HG03064 (cell line): ENCODE data around the gene CD99.

ENCODE experiments used
- ATAC-seq: cut with Tn5 transposase; IDR thresholded peaks from one replicate; pipeline ENCODE4 v1.9.1; 2021; ENCODE audit warnings: low read depth; ENCODE audit not compliant: unreplicated experiment

The CD99 gene

GRCh38 chrX:2697306-2697705, 6.2 kb downstream of the CD99 start:
- no peak for ATAC-seq

GRCh38 chrX:2697741-2698299, 6.7 kb downstream of the CD99 start:
- no peak for ATAC-seq

GRCh38 chrX:2698604-2699003, 7.5 kb downstream of the CD99 start:
- no peak for ATAC-seq

GRCh38 chrX:2699959-2700358, 8.9 kb downstream of the CD99 start:
- ATAC-seq: no peak

GRCh38 chrX:2700405-2701320, 9.6 kb downstream of the CD99 start:
- no peak for ATAC-seq

- ATAC-seq: no peak
These were observed 10.5 kb downstream of the CD99 start for GRCh38 chrX:2701600-2701999.

GRCh38 chrX:2703991-2704369, 12.9 kb downstream of the CD99 start:
- no peak for ATAC-seq

- ATAC-seq: no peak
These were observed 14.1 kb downstream of the CD99 start for GRCh38 chrX:2705046-2705832.

GRCh38 chrX:2707334-2707760, 16.3 kb downstream of the CD99 start:
- peak; percentile 89 for ATAC-seq

- no peak for ATAC-seq
These were observed 16.9 kb downstream of the CD99 start for GRCh38 chrX:2708021-2708420.

- no peak for ATAC-seq
These were observed 17.6 kb downstream of the CD99 start for GRCh38 chrX:2708592-2709188.

GRCh38 chrX:2709556-2709955, 18.5 kb downstream of the CD99 start:
- ATAC-seq: no peak

GRCh38 chrX:2710041-2710840, 19.1 kb downstream of the CD99 start:
- no peak for ATAC-seq

- ATAC-seq: no peak
These were observed 20.3 kb downstream of the CD99 start for GRCh38 chrX:2711441-2711840.

GRCh38 chrX:2712428-2712827, 21.3 kb downstream of the CD99 start:
- ATAC-seq: no peak

GRCh38 chrX:2712890-2713840, 22.1 kb downstream of the CD99 start:
- no peak for ATAC-seq

- ATAC-seq: no peak
These were observed 23.5 kb downstream of the CD99 start for GRCh38 chrX:2714551-2714950.

- no peak for ATAC-seq
These were observed 24.0 kb downstream of the CD99 start for GRCh38 chrX:2715066-2715600.

- no peak for ATAC-seq
These were observed 26.2 kb downstream of the CD99 start for GRCh38 chrX:2717312-2717711.
